Gastrocnemius medialis (tissue), 4 donors: ENCODE results near the gene MYRIP. TPM values are rescaled to one million over a fixed set of nuclear protein-coding genes. Genes with fewer than 3 reads are reported as not detected.

Experiments
- ATAC-seq, 2 donors: fragments of 150-250 bp; one replicate each; pipeline ENCODE4 v1.9.1; 2016
- DNase-seq, 2 donors: peaks; one replicate each; pipeline ENCODE4 v3.0.0-alpha.2; 2019
- H3K27ac ChIP-seq, 4 donors: fragments of 200-600 bp; sonication (generic); 1 replicate in 1 of 4; 2 replicates in 3 of 4; pipeline ENCODE4 v1.5.1; 2016 to 2018; ENCODE audit warnings: mild to moderate bottlenecking in 2 of 4, moderate library complexity in 1 of 4
- H3K27me3 ChIP-seq, 3 donors: fragments of 200-600 bp; sonication (generic) in 2 of 3; 1 replicate in 1 of 3; 2 replicates in 2 of 3; pipeline versions ENCODE4 v1.5.1 to v1.6.0; 2016 to 2019; ENCODE audit warnings: mild to moderate bottlenecking in 1 of 3, moderate library complexity in 1 of 3
- H3K36me3 ChIP-seq, 2 donors: fragments of 200-600 bp; sonication (generic) in 1 of 2; one replicate each; pipeline ENCODE4 v1.5.1; 2017 to 2018
- H3K4me1 ChIP-seq, 2 donors: fragments of 200-600 bp; sonication (generic) in 1 of 2; one replicate each; pipeline ENCODE4 v1.5.1; 2016 to 2017; ENCODE audit warnings: mild to moderate bottlenecking in 2 of 2
- H3K4me3 ChIP-seq, 4 donors: fragments of 200-600 bp; sonication (generic) in 3 of 4; 1 replicate in 1 of 4; 2 replicates in 3 of 4; pipeline ENCODE4 v1.5.1; 2016 to 2019; ENCODE audit warnings: mild to moderate bottlenecking in 2 of 4
- H3K9me3 ChIP-seq, 3 donors: fragments of 200-600 bp; sonication (generic) in 2 of 3; 1 replicate in 1 of 3; 2 replicates in 2 of 3; pipeline ENCODE4 v1.5.1; 2016 to 2019
- CTCF ChIP-seq, 5 experiments: fragments of 450-650 bp in 3 of 5; fragments of 200-600 bp in 2 of 5; sonication (generic) in 2 of 5; IDR thresholded peaks in 4 of 5; conservative IDR thresholded peaks in 1 of 5; 1 replicate in 4 of 5; 2 replicates in 1 of 5; pipeline ENCODE4 v1.5.1; 2016 to 2019; ENCODE audit warnings: antibody characterized with exemption in 5 of 5, mild to moderate bottlenecking in 3 of 5, moderate library complexity in 3 of 5
- POLR2A ChIP-seq, 2 donors: fragments of 450-650 bp; IDR thresholded peaks; one replicate each; pipeline ENCODE4 v1.6.1; 2017; ENCODE audit warnings: antibody characterized with exemption in 2 of 2, mild to moderate bottlenecking in 2 of 2, moderate library complexity in 2 of 2
- in situ Hi-C, 4 donors: fragments of 200-750 bp; cut with MboI; loops; one replicate each; pipeline versions ENCODE4 v1.15.0 to v1.8.0; 2017; ENCODE audit warnings: low sequenced_read_pairs in 4 of 4
- intact Hi-C: fragments of 100-400 bp; cut with DNase I; formaldehyde crosslinking; loops from one replicate; pipeline ENCODE4 v1.15.1; 2023; ENCODE audit warnings: low total_unique reads
- total RNA-seq, 4 donors: library from RNA; depleted of rRNA; stranded (reverse); fragments of >200 nt; gene quantifications; one replicate each; pipeline versions ENCODE4 v1.1.0 to v1.2.3, GENCODE V29; 2016

MYRIP gene
- total RNA-seq, 4 donors from 2014 or later, result 0.66 to 1.9 (median 1.5) TPM

- H3K36me3 ChIP-seq, result no peaks in the 10 kb centered on the region
- H3K4me1 ChIP-seq, result no peaks in the 10 kb centered on the region
- H3K27me3 ChIP-seq, result no peaks in the 10 kb centered on the region
- in situ Hi-C loops, result no loop called here
- H3K4me3 ChIP-seq, result no peak overlapping the region
- ATAC-seq (no peak), DNase-seq (no peak)
- no peaks in the 10 kb centered on the region for H3K9me3 ChIP-seq
- H3K27ac ChIP-seq, result no peak overlapping the region
- intact Hi-C loops, result no loop called here
- TF ChIP-seq POLR2A (IDR thresholded peaks at IDR 0.05) (no peak), CTCF (IDR thresholded peaks at IDR 0.05 in 4 of 5, conservative IDR thresholded peaks at IDR 0.05 in 1 of 5) (no peak)
These were observed 420.0 kb downstream of the MYRIP start for GRCh38 chr3:40229386-40229785.

GRCh38 chr3:40229963-40230362, 420.6 kb downstream of the MYRIP start:
- Histone ChIP-seq H3K4me3 (no peak overlapping the region), H3K36me3 (no peaks in the 10 kb centered on the region), H3K27ac (no peak overlapping the region), H3K4me1 (no peaks in the 10 kb centered on the region), H3K9me3 (no peaks in the 10 kb centered on the region), H3K27me3 (no peaks in the 10 kb centered on the region)
- DNase-seq, result no peak
- intact Hi-C loops (no loop called here), in situ Hi-C loops (no loop called here)
- TF ChIP-seq CTCF (IDR thresholded peaks at IDR 0.05 in 4 of 5, conservative IDR thresholded peaks at IDR 0.05 in 1 of 5), result no peak
- no peak for TF ChIP-seq POLR2A (IDR thresholded peaks at IDR 0.05)
- no peak for ATAC-seq

- Histone ChIP-seq H3K9me3 (no peaks in the 10 kb centered on the region), H3K4me3 (no peak overlapping the region), H3K4me1 (no peaks in the 10 kb centered on the region), H3K36me3 (no peaks in the 10 kb centered on the region), H3K27ac (no peak overlapping the region), H3K27me3 (no peaks in the 10 kb centered on the region)
- intact Hi-C loops (no loop called here), in situ Hi-C loops (no loop called here)
- no peak for ATAC-seq
- TF ChIP-seq CTCF (IDR thresholded peaks at IDR 0.05 in 4 of 5, conservative IDR thresholded peaks at IDR 0.05 in 1 of 5), result no peak
- no peak for TF ChIP-seq POLR2A (IDR thresholded peaks at IDR 0.05)
- DNase-seq, result no peak
These were observed 421.0 kb downstream of the MYRIP start for GRCh38 chr3:40230382-40230781.

GRCh38 chr3:40232626-40233025, 423.2 kb downstream of the MYRIP start:
- TF ChIP-seq CTCF (IDR thresholded peaks at IDR 0.05 in 4 of 5, conservative IDR thresholded peaks at IDR 0.05 in 1 of 5) (no peak), POLR2A (IDR thresholded peaks at IDR 0.05) (no peak)
- intact Hi-C loops (no loop called here), in situ Hi-C loops (no loop called here)
- ATAC-seq (no peak), DNase-seq (no peak)
- no peaks in the 10 kb centered on the region for H3K27me3 ChIP-seq
- no peak overlapping the region for H3K4me3 ChIP-seq
- no peaks in the 10 kb centered on the region for H3K9me3 ChIP-seq
- H3K4me1 ChIP-seq, result no peaks in the 10 kb centered on the region
- no peak overlapping the region for H3K27ac ChIP-seq
- H3K36me3 ChIP-seq, result no peaks in the 10 kb centered on the region

GRCh38 chr3:40237159-40237558, 427.8 kb downstream of the MYRIP start:
- Histone ChIP-seq H3K4me3 (no peak overlapping the region), H3K4me1 (no peaks in the 10 kb centered on the region), H3K27ac (no peak overlapping the region), H3K27me3 (no peaks in the 10 kb centered on the region), H3K9me3 (no peaks in the 10 kb centered on the region), H3K36me3 (no peaks in the 10 kb centered on the region)
- intact Hi-C loops, result no loop called here
- no peak for ATAC-seq
- no peak for DNase-seq
- in situ Hi-C loops, result no loop called here
- TF ChIP-seq CTCF (IDR thresholded peaks at IDR 0.05 in 4 of 5, conservative IDR thresholded peaks at IDR 0.05 in 1 of 5) (no peak), POLR2A (IDR thresholded peaks at IDR 0.05) (no peak)
